Measurements from ENCODE around the gene GPN3. TPM values are rescaled to one million over a fixed set of nuclear protein-coding genes. Genes with fewer than 3 reads are reported as not detected.

GPN3 gene
- total RNA-seq, 1 experiment from 2014 or later, result 39.0 TPM

- H3K27ac Mint-ChIP-seq (ENCODE audit: unreplicated experiment), result peak within 1 kb of the TSS; percentile 99
- H3K27me3 Mint-ChIP-seq (ENCODE audit: insufficient read depth, unreplicated experiment), result no peaks in the 10 kb centered on the region
- Histone ChIP-seq H3K9me3 (no peaks in the 10 kb centered on the region), H3K4me3 (ENCODE audit: low read depth, low read length) (peak within 1 kb of the TSS; percentile 62), H3K4me1 (peaks cover 4% of the 10 kb centered on the region; the same call in 1 of the 2 replicates), H3K27me3 (replicated peaks; ENCODE audit: control insufficient read depth, insufficient read depth, low read length) (no peaks in the 10 kb centered on the region), H3K36me3 (ENCODE audit: control insufficient read depth, insufficient read depth, low read length) (no peaks in the 10 kb centered on the region; the same call in none of the 2 replicates)
- no peaks in the 10 kb centered on the region for H3K9me3 Mint-ChIP-seq (ENCODE audit: unreplicated experiment)
- DNase-seq, result peak; percentile 94
- TF ChIP-seq, protein P1, sequence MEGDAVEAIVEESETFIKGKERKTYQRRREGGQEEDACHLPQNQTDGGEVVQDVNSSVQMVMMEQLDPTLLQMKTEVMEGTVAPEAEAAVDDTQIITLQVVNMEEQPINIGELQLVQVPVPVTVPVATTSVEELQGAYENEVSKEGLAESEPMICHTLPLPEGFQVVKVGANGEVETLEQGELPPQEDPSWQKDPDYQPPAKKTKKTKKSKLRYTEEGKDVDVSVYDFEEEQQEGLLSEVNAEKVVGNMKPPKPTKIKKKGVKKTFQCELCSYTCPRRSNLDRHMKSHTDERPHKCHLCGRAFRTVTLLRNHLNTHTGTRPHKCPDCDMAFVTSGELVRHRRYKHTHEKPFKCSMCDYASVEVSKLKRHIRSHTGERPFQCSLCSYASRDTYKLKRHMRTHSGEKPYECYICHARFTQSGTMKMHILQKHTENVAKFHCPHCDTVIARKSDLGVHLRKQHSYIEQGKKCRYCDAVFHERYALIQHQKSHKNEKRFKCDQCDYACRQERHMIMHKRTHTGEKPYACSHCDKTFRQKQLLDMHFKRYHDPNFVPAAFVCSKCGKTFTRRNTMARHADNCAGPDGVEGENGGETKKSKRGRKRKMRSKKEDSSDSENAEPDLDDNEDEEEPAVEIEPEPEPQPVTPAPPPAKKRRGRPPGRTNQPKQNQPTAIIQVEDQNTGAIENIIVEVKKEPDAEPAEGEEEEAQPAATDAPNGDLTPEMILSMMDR (IDR thresholded peaks at IDR 0.05; ENCODE audit: insufficient read depth in 1 of 2, low read depth in 1 of 2, low read length in 1 of 2, severe bottlenecking in 1 of 2, unreplicated experiment in 1 of 2), result peak in 1 of 2 experiments; percentile 28
- BruUV-seq (replicated peaks), result TSS peak; percentile 68
- H3K4me3 Mint-ChIP-seq (ENCODE audit: unreplicated experiment), result peak within 1 kb of the TSS; percentile 97
- ChIA-PET POLR2A (no interaction called here), CTCF (interaction anchor here (1.4 kb wide), 1 partner anchor 28 kb away, joined by 18 read pairs; no protein-coding TSS in a partner anchor)
- intact Hi-C loops (cut with micrococcal nuclease; ENCODE audit: unreplicated experiment), result loop anchor here (1.0 kb wide), 1 partner anchor 28 kb away; no protein-coding TSS in a partner anchor
- H3K4me1 Mint-ChIP-seq (ENCODE audit: low read depth, unreplicated experiment), result no peaks in the 10 kb centered on the region
- peaks cover 27% of the 10 kb centered on the region for H3K36me3 Mint-ChIP-seq (ENCODE audit: insufficient read depth, unreplicated experiment)
These were observed 64.7 kb downstream of the GPN3 start, which contains the start of gene ANAPC7 for GRCh38 chr12:110403146-110403975. TSS of gene ANAPC7 (minus strand) at chr12:110403708. CDS start at chr12:110403627, 81 bp downstream.

Other genes starting within 250 kb of the GPN3 start
- 252 and 262 TPM in 2 replicates for gene ATP2A2, start 187.0 kb downstream of the GPN3 start, total RNA-seq (2022)
- gene ANAPC7, start 64.5 kb downstream of the GPN3 start, total RNA-seq (2022), result 90.4 and 93.8 TPM in 2 replicates
- 302 and 309 TPM in 2 replicates for gene ARPC3, start 17.9 kb downstream of the GPN3 start, total RNA-seq (2022)
- 13.1 and 15.9 TPM in 2 replicates for gene FAM216A, start 588 bp upstream of the GPN3 start, total RNA-seq (2022)
- gene VPS29, start 33.9 kb upstream of the GPN3 start, total RNA-seq (2022), result 127 and 132 TPM in 2 replicates
- gene RAD9B, start 34.1 kb upstream of the GPN3 start, total RNA-seq (2022), result 2.8 and 3.8 TPM in 2 replicates
- gene PPTC7, start 115.1 kb upstream of the GPN3 start, total RNA-seq (2022), result 18.2 and 19.0 TPM in 2 replicates
- gene TCTN1, start 145.9 kb upstream of the GPN3 start, total RNA-seq (2022), result 13.6 and 13.8 TPM in 2 replicates
- gene HVCN1, start 220.9 kb upstream of the GPN3 start, total RNA-seq (2022), result 0.23 TPM in 1 of 2 replicates, not detected in the other

Data from Caco-2 (cell line).